Adipocyte (in vitro differentiated cells): ENCODE results near the gene MXI1.

Source experiments
- DNase-seq: peaks from one replicate; pipeline ENCODE4 v3.0.0-alpha.2; 2015; ENCODE audit warnings: low read depth
- H3K27me3 ChIP-seq: replicated peaks from 2 replicates; pipeline ENCODE4 v1.7.0; 2013; ENCODE audit warnings: mild to moderate bottlenecking, low read length, moderate library complexity; ENCODE audit not compliant: control insufficient read depth, insufficient read depth
- H3K36me3 ChIP-seq: 2 replicates; pipeline ENCODE4 v1.7.0; 2013; ENCODE audit warnings: low read length, mild to moderate bottlenecking, moderate library complexity; ENCODE audit not compliant: control insufficient read depth, insufficient read depth, severe bottlenecking
- H3K4me1 ChIP-seq: 2 replicates; pipeline ENCODE4 v1.7.0; 2013; ENCODE audit warnings: mild to moderate bottlenecking, low read length, moderate library complexity; ENCODE audit not compliant: control insufficient read depth, insufficient read depth
- H3K4me3 ChIP-seq: 2 replicates; pipeline ENCODE4 v1.7.0; 2013; ENCODE audit warnings: mild to moderate bottlenecking, low read length, moderate library complexity
- H3K9ac ChIP-seq: 2 replicates; pipeline ENCODE4 v1.7.0; 2013; ENCODE audit warnings: mild to moderate bottlenecking, low read length, moderate library complexity
- H3K9me3 ChIP-seq: 2 replicates; pipeline ENCODE4 v1.7.0; 2013; ENCODE audit warnings: mild to moderate bottlenecking, low read length, moderate library complexity; ENCODE audit not compliant: control insufficient read depth

The MXI1 gene

GRCh38 chr10:110169586-110169985, 37.8 kb upstream of the MXI1 start:
- DNase-seq: no peak
- no peak overlapping the region for H3K4me3 ChIP-seq
- H3K36me3 ChIP-seq: no peaks in the 10 kb centered on the region
- H3K4me1 ChIP-seq: no peaks in the 10 kb centered on the region
- H3K9me3 ChIP-seq: no peaks in the 10 kb centered on the region
- peaks cover 51% of the 10 kb centered on the region for H3K27me3 ChIP-seq
- no peak overlapping the region for H3K9ac ChIP-seq

GRCh38 chr10:110170142-110170971, 37.0 kb upstream of the MXI1 start:
- Histone ChIP-seq H3K36me3 (no peaks in the 10 kb centered on the region), H3K9me3 (no peaks in the 10 kb centered on the region), H3K27me3 (peaks cover 45% of the 10 kb centered on the region), H3K9ac (no peak overlapping the region), H3K4me3 (no peak overlapping the region), H3K4me1 (no peaks in the 10 kb centered on the region)
- no peak for DNase-seq

- Histone ChIP-seq H3K9ac (no peak overlapping the region), H3K4me1 (no peaks in the 10 kb centered on the region), H3K27me3 (peaks cover 38% of the 10 kb centered on the region), H3K36me3 (no peaks in the 10 kb centered on the region), H3K9me3 (no peaks in the 10 kb centered on the region), H3K4me3 (no peak overlapping the region)
- no peak for DNase-seq
Measured at GRCh38 chr10:110171032-110171431, 36.4 kb upstream of the MXI1 start.

- Histone ChIP-seq H3K9ac (no peak overlapping the region), H3K36me3 (no peaks in the 10 kb centered on the region), H3K27me3 (peaks cover 34% of the 10 kb centered on the region), H3K4me1 (no peaks in the 10 kb centered on the region), H3K4me3 (no peak overlapping the region), H3K9me3 (no peaks in the 10 kb centered on the region)
- DNase-seq: no peak
Measured at GRCh38 chr10:110172155-110172554, 35.2 kb upstream of the MXI1 start.

- Histone ChIP-seq H3K9ac (no peak overlapping the region), H3K4me1 (no peaks in the 10 kb centered on the region), H3K9me3 (no peaks in the 10 kb centered on the region), H3K36me3 (no peaks in the 10 kb centered on the region), H3K4me3 (no peak overlapping the region), H3K27me3 (peaks cover 15% of the 10 kb centered on the region)
- no peak for DNase-seq
Measured at GRCh38 chr10:110174201-110174600, 33.2 kb upstream of the MXI1 start.

GRCh38 chr10:110174816-110175215, 32.6 kb upstream of the MXI1 start:
- H3K36me3 ChIP-seq: no peaks in the 10 kb centered on the region
- no peak overlapping the region for H3K9ac ChIP-seq
- H3K9me3 ChIP-seq: no peaks in the 10 kb centered on the region
- no peak for DNase-seq
- H3K4me1 ChIP-seq: no peaks in the 10 kb centered on the region
- H3K27me3 ChIP-seq: peaks cover 10% of the 10 kb centered on the region
- no peak overlapping the region for H3K4me3 ChIP-seq

- Histone ChIP-seq H3K9ac (no peak overlapping the region), H3K4me3 (no peak overlapping the region), H3K36me3 (no peaks in the 10 kb centered on the region), H3K9me3 (no peaks in the 10 kb centered on the region), H3K4me1 (no peaks in the 10 kb centered on the region), H3K27me3 (peaks cover 5% of the 10 kb centered on the region)
- DNase-seq: no peak
Measured at GRCh38 chr10:110175406-110175805, 32.0 kb upstream of the MXI1 start.

GRCh38 chr10:110176141-110177030, 31.0 kb upstream of the MXI1 start:
- no peaks in the 10 kb centered on the region for H3K36me3 ChIP-seq
- H3K4me1 ChIP-seq: no peaks in the 10 kb centered on the region
- H3K9me3 ChIP-seq: no peaks in the 10 kb centered on the region
- H3K4me3 ChIP-seq: no peak overlapping the region
- H3K27me3 ChIP-seq: no peaks in the 10 kb centered on the region
- DNase-seq: no peak
- no peak overlapping the region for H3K9ac ChIP-seq

- H3K36me3 ChIP-seq: no peaks in the 10 kb centered on the region
- H3K27me3 ChIP-seq: no peaks in the 10 kb centered on the region
- DNase-seq: no peak
- no peaks in the 10 kb centered on the region for H3K9me3 ChIP-seq
- H3K4me3 ChIP-seq: no peak overlapping the region
- no peak overlapping the region for H3K9ac ChIP-seq
- no peaks in the 10 kb centered on the region for H3K4me1 ChIP-seq
Measured at GRCh38 chr10:110179220-110179619, 28.2 kb upstream of the MXI1 start.

GRCh38 chr10:110181451-110181850, 26.0 kb upstream of the MXI1 start:
- no peak overlapping the region for H3K9ac ChIP-seq
- no peaks in the 10 kb centered on the region for H3K36me3 ChIP-seq
- H3K27me3 ChIP-seq: no peaks in the 10 kb centered on the region
- no peak overlapping the region for H3K4me3 ChIP-seq
- DNase-seq: no peak
- H3K4me1 ChIP-seq: no peaks in the 10 kb centered on the region
- no peaks in the 10 kb centered on the region for H3K9me3 ChIP-seq

- DNase-seq: no peak
- no peaks in the 10 kb centered on the region for H3K27me3 ChIP-seq
- H3K9ac ChIP-seq: no peak overlapping the region
- H3K9me3 ChIP-seq: no peaks in the 10 kb centered on the region
- H3K4me1 ChIP-seq: no peaks in the 10 kb centered on the region
- H3K4me3 ChIP-seq: no peak overlapping the region
- H3K36me3 ChIP-seq: no peaks in the 10 kb centered on the region
Measured at GRCh38 chr10:110181911-110182310, 25.5 kb upstream of the MXI1 start.
